DOHH2 (cell line): ENCODE data around the gene CASKIN1.

ENCODE experiments used
- H3F3A ChIP-seq: fragments of 200-600 bp; sonication (generic), shearing (Covaris generic); 2 replicates; pipeline ENCODE4 v1.6.0; 2016; ENCODE audit warnings: antibody characterized with exemption, mild to moderate bottlenecking; ENCODE audit not compliant: control insufficient read depth, insufficient read depth
- H3K27ac ChIP-seq: fragments of 200-600 bp; sonication (generic); 2 replicates; pipeline ENCODE4 v1.5.1; 2014; ENCODE audit warnings: low read depth, mild to moderate bottlenecking, low read length, moderate library complexity
- H3K27me3 ChIP-seq: fragments of 200-600 bp; sonication (generic); 2 replicates; pipeline ENCODE4 v1.6.1; 2014; ENCODE audit warnings: mild to moderate bottlenecking, low read length, mixed read lengths; ENCODE audit not compliant: control insufficient read depth
- H3K36me3 ChIP-seq: fragments of 200-600 bp; sonication (generic); 2 replicates; pipeline ENCODE4 v1.6.1; 2014; ENCODE audit warnings: mild to moderate bottlenecking, low read length, moderate library complexity, mixed read lengths; ENCODE audit not compliant: control insufficient read depth
- H3K4me1 ChIP-seq: fragments of 200-600 bp; sonication (generic); 2 replicates; pipeline ENCODE4 v1.6.1; 2014; ENCODE audit warnings: mild to moderate bottlenecking, low read length, mixed read lengths; ENCODE audit not compliant: control insufficient read depth
- H3K4me2 ChIP-seq: fragments of 200-600 bp; sonication (generic); 2 replicates; pipeline ENCODE4 v1.6.0; 2014; ENCODE audit warnings: mild to moderate bottlenecking, low read length, moderate library complexity
- H3K4me3 ChIP-seq: fragments of 200-600 bp; sonication (generic); 2 replicates; pipeline ENCODE4 v1.5.1; 2014; ENCODE audit warnings: mild to moderate bottlenecking, low read length, mixed read lengths
- H3K79me2 ChIP-seq: fragments of 200-600 bp; sonication (generic); 2 replicates; pipeline ENCODE4 v1.6.1; 2014; ENCODE audit warnings: mild to moderate bottlenecking, low read length, mixed read lengths; ENCODE audit not compliant: control insufficient read depth
- H3K9me2 ChIP-seq: fragments of 200-600 bp; sonication (generic); replicated peaks from 2 replicates; pipeline ENCODE4 v1.6.1; 2014; ENCODE audit warnings: mild to moderate bottlenecking, low read length, mixed read lengths; ENCODE audit not compliant: control insufficient read depth
- H3K9me3 ChIP-seq: fragments of 200-600 bp; sonication (generic); 2 replicates; pipeline ENCODE4 v1.6.1; 2014; ENCODE audit warnings: antibody characterized with exemption, low read length, mixed read lengths; ENCODE audit not compliant: control insufficient read depth, insufficient read depth
- H4K20me1 ChIP-seq: fragments of 200-600 bp; sonication (generic); 2 replicates; pipeline ENCODE4 v1.6.0; 2014; ENCODE audit warnings: low read depth, mild to moderate bottlenecking, antibody characterized with exemption, low read length, moderate library complexity; ENCODE audit not compliant: control insufficient read depth, insufficient read depth
- EZH2phosphoT487 ChIP-seq: fragments of 200-600 bp; sonication (generic); IDR thresholded peaks from 2 replicates; pipeline ENCODE4 v1.6.1; 2017; ENCODE audit warnings: borderline replicate concordance, mild to moderate bottlenecking, antibody characterized with exemption, low read length, moderate library complexity, mixed read lengths
- TF ChIP-seq, protein P1 (sequence below): fragments of 200-600 bp; sonication (generic); IDR thresholded peaks from one replicate; pipeline ENCODE4 v1.5.1; 2014; ENCODE audit warnings: antibody characterized with exemption, mild to moderate bottlenecking, low read depth, low read length; ENCODE audit not compliant: poor library complexity, severe bottlenecking

Gene CASKIN1

GRCh38 chr16:2223221-2223941 is 27.0 kb upstream of the CASKIN1 start, which contains the start of gene E4F1:
E4F1 (plus strand) TSS chr16:2223591; CDS start chr16:2223614, 23 bp downstream.
- Histone ChIP-seq H3K9me3 (no peaks in the 10 kb centered on the region), H3K79me2 (peaks cover 46% of the 10 kb centered on the region), H3K9me2 (no peaks in the 10 kb centered on the region), H3K27me3 (no peaks in the 10 kb centered on the region), H3K4me3 (peak within 1 kb of the TSS; percentile 94), H3K36me3 (peaks cover 20% of the 10 kb centered on the region), H3K4me2 (peak within 1 kb of the TSS; percentile 91), H4K20me1 (no peaks in the 10 kb centered on the region), H3K4me1 (peaks cover 11% of the 10 kb centered on the region), H3K27ac (peak within 1 kb of the TSS; percentile 64), H3F3A (0 out of 2 replicates have a peak, but pooled peaks cover 2% of the 10 kb centered on the region)
- TF ChIP-seq, protein P1, sequence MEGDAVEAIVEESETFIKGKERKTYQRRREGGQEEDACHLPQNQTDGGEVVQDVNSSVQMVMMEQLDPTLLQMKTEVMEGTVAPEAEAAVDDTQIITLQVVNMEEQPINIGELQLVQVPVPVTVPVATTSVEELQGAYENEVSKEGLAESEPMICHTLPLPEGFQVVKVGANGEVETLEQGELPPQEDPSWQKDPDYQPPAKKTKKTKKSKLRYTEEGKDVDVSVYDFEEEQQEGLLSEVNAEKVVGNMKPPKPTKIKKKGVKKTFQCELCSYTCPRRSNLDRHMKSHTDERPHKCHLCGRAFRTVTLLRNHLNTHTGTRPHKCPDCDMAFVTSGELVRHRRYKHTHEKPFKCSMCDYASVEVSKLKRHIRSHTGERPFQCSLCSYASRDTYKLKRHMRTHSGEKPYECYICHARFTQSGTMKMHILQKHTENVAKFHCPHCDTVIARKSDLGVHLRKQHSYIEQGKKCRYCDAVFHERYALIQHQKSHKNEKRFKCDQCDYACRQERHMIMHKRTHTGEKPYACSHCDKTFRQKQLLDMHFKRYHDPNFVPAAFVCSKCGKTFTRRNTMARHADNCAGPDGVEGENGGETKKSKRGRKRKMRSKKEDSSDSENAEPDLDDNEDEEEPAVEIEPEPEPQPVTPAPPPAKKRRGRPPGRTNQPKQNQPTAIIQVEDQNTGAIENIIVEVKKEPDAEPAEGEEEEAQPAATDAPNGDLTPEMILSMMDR, result no peak
- TF ChIP-seq EZH2phosphoT487, result no peak

DNA sequence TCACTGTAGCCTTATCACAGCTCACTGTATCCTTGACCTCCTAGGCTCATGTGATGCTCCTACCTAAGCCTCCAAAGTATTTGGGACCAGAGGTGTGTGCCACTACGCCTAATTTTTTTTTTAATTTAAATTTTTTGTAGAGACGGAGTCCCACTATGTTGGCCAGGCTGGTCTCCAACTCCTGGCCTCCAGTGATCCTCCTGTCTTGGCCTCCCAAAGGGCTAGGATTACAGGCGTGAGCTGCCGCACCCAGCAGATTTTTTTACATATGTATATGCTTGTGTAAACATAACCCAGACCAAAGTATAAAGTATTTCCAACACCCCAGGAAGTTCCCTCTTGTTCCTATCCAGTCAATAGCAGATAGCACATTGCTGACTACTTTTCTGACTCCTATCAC is 19.9 kb upstream of the CASKIN1 start:
- Histone ChIP-seq H3K79me2 (peaks cover 47% of the 10 kb centered on the region), H3K4me2 (peak overlapping the region; percentile 51), H3K36me3 (peaks cover 30% of the 10 kb centered on the region), H3K4me1 (peaks cover 26% of the 10 kb centered on the region), H3K27ac (no peak overlapping the region), H3F3A (peaks cover 7% of the 10 kb centered on the region; the same call in 1 of the 2 replicates), H3K27me3 (no peaks in the 10 kb centered on the region), H3K9me3 (no peaks in the 10 kb centered on the region), H3K4me3 (peak overlapping the region; percentile 100), H3K9me2 (no peaks in the 10 kb centered on the region), H4K20me1 (peaks cover 9% of the 10 kb centered on the region)
- no peak for TF ChIP-seq EZH2phosphoT487
- TF ChIP-seq, protein P1, result no peak

GRCh38 chr16:2214719-2214968 is 18.2 kb upstream of the CASKIN1 start, which contains the start of gene PGP:
PGP (minus strand) TSS chr16:2214840; CDS start chr16:2214777, 63 bp downstream.
- Histone ChIP-seq H3K9me2 (no peaks in the 10 kb centered on the region), H3K9me3 (no peaks in the 10 kb centered on the region), H4K20me1 (peaks cover 9% of the 10 kb centered on the region), H3K36me3 (peaks cover 36% of the 10 kb centered on the region), H3K4me1 (peaks cover 26% of the 10 kb centered on the region), H3K4me2 (peak within 1 kb of the TSS; percentile 93), H3K27ac (peak within 1 kb of the TSS; percentile 81), H3F3A (peaks cover 7% of the 10 kb centered on the region; the same call in 1 of the 2 replicates), H3K4me3 (peak within 1 kb of the TSS; percentile 100), H3K27me3 (no peaks in the 10 kb centered on the region), H3K79me2 (peaks cover 47% of the 10 kb centered on the region)
- TF ChIP-seq EZH2phosphoT487, result no peak
- TF ChIP-seq, protein P1, result no peak
